Skeletal muscle tissue (tissue), 4 donors: Measurements from ENCODE around the gene FAM163A. TPM values are rescaled to one million over a fixed set of nuclear protein-coding genes. Genes with fewer than 3 reads are reported as not detected.
"Not testable (repeated sequence)": the region's sequence is repeated elsewhere in the genome, so short reads cannot be mapped to it uniquely, and the experiment has no call there.

ENCODE experiments used
- H3K27ac ChIP-seq: one replicate; pipeline ENCODE4 v1.7.0; 2013; ENCODE audit warnings: mild to moderate bottlenecking, low read depth, low read length, inconsistent platforms
- H3K27me3 ChIP-seq, 3 donors: one replicate each; pipeline ENCODE4 v1.7.0; 2013; ENCODE audit warnings: low read length in 3 of 3; ENCODE audit not compliant: control insufficient read depth in 3 of 3, insufficient read depth in 3 of 3
- H3K36me3 ChIP-seq, 3 donors: one replicate each; pipeline ENCODE4 v1.7.0; 2013; ENCODE audit warnings: low read length in 3 of 3; ENCODE audit not compliant: control insufficient read depth in 3 of 3, insufficient read depth in 3 of 3
- H3K4me1 ChIP-seq, 3 donors: one replicate each; pipeline ENCODE4 v1.7.0; 2013; ENCODE audit warnings: low read length in 3 of 3, mild to moderate bottlenecking in 3 of 3; ENCODE audit not compliant: control insufficient read depth in 3 of 3, insufficient read depth in 3 of 3
- H3K4me3 ChIP-seq, 3 donors: one replicate each; pipeline ENCODE4 v1.7.0; 2013; ENCODE audit warnings: low read length in 3 of 3
- H3K9ac ChIP-seq, 3 donors: one replicate each; pipeline ENCODE4 v1.7.0; 2013; ENCODE audit warnings: low read length in 3 of 3, mild to moderate bottlenecking in 3 of 3, moderate library complexity in 2 of 3, low read depth in 1 of 3
- H3K9me3 ChIP-seq, 3 donors: one replicate each; pipeline ENCODE4 v1.7.0; 2013; ENCODE audit warnings: low read length in 3 of 3; ENCODE audit not compliant: control insufficient read depth in 3 of 3
- total RNA-seq: library from RNA; depleted of rRNA; stranded (reverse); fragments of >200 nt; gene quantifications from one replicate; pipeline ENCODE4 v1.2.3, GENCODE V29; 2014
- donor health status: Osteomylitis.

FAM163A gene
- total RNA-seq, 1 donor from 2014 or later = under 0.01 TPM

DNA sequence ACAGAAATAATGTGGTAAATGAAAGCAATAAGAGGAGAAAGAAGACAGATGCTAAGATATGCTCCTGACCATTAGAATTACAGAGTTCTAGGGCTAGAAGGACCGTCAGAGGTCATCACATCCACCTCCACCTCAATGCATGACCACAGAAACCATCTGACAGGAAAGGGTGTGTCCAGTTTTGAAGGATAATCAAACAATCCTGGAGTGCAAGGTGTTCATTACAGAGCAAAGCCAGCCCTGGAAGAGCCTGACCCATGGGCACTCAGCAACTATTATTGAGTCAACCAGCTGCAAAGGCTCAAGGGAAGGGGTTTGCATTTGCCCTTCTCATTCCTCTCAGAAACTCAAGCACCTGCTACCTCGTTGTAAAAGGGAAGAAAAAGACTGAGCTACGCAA is 88.1 kb downstream of the FAM163A start:
- Histone ChIP-seq H3K27me3 (no peaks in the 10 kb centered on the region), H3K4me1 (no peaks in the 10 kb centered on the region), H3K9ac (no peak overlapping the region), H3K9me3 (no peaks in the 10 kb centered on the region), H3K4me3 (no peak overlapping the region), H3K27ac (no peak overlapping the region), H3K36me3 (peaks cover 0 to 6% (median 3%) of the 10 kb centered on the region in 3 donors)

GRCh38 chr1:179831852-179832699 is 89.0 kb downstream of the FAM163A start:
- Histone ChIP-seq H3K27ac (no peak overlapping the region), H3K36me3 (peaks cover 0 to 6% (median 3%) of the 10 kb centered on the region in 3 donors), H3K9ac (no peak overlapping the region), H3K27me3 (no peaks in the 10 kb centered on the region), H3K4me1 (no peaks in the 10 kb centered on the region), H3K9me3 (no peaks in the 10 kb centered on the region), H3K4me3 (no peak overlapping the region)

- not testable (repeated sequence) for H3K9ac ChIP-seq, H3K4me1 ChIP-seq, H3K4me3 ChIP-seq, H3K9me3 ChIP-seq, H3K36me3 ChIP-seq, H3K27ac ChIP-seq, H3K27me3 ChIP-seq
These were observed 93.8 kb downstream of the FAM163A start for GRCh38 chr1:179836686-179837445.

DNA sequence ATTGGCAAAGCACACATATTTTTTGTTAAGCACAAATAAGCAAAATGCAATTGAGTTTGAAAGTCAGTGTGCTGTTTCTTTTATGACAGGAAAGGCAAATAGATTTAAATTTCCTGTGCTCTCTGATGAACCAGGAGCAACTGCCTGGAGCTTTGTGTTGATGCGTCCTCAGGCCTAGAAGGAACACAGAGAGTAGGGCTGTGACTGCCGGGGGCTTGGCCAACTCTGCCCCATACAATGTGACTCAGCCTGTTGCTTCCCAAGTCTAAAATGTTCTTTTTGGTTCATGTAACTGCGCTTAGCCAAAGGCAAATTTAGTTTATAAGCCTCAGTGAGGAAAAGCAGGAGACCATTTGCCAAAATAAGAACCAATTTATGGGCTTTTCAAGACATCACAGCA is 97.0 kb downstream of the FAM163A start:
- H3K9me3 ChIP-seq = no peaks in the 10 kb centered on the region
- peaks cover 8 to 10% (median 8%) of the 10 kb centered on the region in 3 donors for H3K36me3 ChIP-seq
- H3K4me1 ChIP-seq = no peaks in the 10 kb centered on the region

DNA sequence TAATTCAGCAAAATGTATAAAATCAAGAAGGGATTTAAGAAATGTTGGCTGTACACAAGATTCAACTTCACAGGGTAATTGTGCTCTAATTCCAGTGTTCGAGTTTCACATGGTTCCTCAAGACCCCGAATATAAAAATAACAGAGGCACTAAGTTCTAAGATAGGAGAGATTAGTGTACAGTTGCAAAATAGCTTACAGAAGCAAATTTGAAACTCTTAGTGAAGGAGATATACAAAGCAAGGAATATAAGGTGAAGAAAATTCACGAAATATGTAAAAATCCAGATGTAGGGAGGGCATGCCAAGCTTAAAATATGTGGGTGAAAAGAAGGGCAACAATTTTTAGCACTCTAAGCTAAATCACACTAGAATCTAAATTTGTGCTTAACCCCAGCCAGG is 105.1 kb downstream of the FAM163A start:
- Histone ChIP-seq H3K9ac (no peak overlapping the region), H3K4me1 (no peaks in the 10 kb centered on the region), H3K27me3 (no peaks in the 10 kb centered on the region), H3K36me3 (peaks cover 20 to 53% (median 43%) of the 10 kb centered on the region in 3 donors), H3K4me3 (no peak overlapping the region), H3K27ac (no peak overlapping the region), H3K9me3 (no peaks in the 10 kb centered on the region)

More for the DNA sequence above, 97.0 kb downstream of the FAM163A start:
- Histone ChIP-seq H3K4me3 (no peak overlapping the region), H3K9ac (no peak overlapping the region), H3K27ac (no peak overlapping the region), H3K27me3 (no peaks in the 10 kb centered on the region)

DNA sequence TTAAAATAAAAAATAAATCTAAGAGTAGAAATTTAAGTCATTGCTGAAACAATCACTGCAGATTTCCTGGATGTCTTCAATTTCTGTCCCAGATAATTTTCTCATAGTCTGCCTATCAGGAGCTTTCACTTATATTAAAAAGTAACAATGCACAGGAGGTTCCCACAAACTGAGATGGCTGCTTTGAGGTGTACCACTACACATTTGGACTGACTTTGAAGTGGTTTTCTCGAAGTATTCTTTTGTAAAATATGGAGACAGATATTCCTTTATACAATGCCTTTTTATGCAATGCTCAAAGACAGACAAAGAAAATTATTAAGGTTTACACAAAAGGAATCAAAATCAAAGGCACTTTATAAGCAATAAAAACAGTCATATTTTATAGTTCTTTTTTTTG is 110.0 kb downstream of the FAM163A start:
- no peaks in the 10 kb centered on the region for H3K27me3 ChIP-seq
- H3K9me3 ChIP-seq = no peaks in the 10 kb centered on the region
- H3K4me3 ChIP-seq = no peak overlapping the region
- H3K9ac ChIP-seq = no peak overlapping the region
- no peak overlapping the region for H3K27ac ChIP-seq
- peaks cover 12 to 46% (median 38%) of the 10 kb centered on the region in 3 donors for H3K36me3 ChIP-seq
- no peaks in the 10 kb centered on the region for H3K4me1 ChIP-seq

DNA sequence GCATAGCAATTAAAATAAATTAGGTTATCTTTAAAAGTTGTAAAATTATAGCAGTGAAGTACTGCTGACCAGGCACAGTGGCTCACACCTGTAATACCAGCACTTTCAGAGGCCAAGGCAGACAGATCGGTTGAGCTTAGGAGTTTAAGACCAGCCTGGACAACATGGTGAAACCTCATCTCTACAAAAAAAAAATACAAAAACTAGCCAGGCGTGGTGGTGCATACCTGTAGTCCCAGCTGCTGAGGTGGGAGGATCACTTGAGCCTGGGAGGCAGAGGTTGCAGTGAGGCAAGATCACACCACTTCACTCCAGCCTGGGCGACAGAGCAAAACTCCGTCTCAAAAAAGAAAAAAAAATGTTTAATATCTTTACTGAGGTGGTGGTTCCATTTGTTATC is 112.7 kb downstream of the FAM163A start:
- peaks cover 5 to 24% (median 23%) of the 10 kb centered on the region in 3 donors for H3K36me3 ChIP-seq

DNA sequence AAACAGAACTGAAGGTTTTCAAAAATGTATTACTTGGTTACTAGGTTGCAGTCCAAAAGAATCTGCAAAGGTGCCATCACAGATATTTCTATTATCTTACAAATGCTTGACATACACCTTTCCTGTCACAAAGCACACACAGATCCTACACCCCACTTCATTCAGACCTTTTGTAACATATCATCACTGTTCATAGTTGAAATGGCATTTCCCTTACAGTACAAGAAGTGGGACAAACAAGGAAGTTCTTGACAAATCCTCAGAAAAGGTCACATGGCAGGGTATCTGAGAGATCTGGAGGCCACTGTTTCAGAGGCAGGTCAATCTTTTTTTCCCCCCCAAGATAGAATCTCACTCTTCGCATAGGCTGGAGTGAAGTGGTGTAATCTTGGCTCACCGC is 113.2 kb downstream of the FAM163A start:
- Histone ChIP-seq H3K36me3 (peaks cover 2 to 21% (median 20%) of the 10 kb centered on the region in 3 donors), H3K4me3 (no peak overlapping the region), H3K9me3 (no peaks in the 10 kb centered on the region), H3K27me3 (no peaks in the 10 kb centered on the region), H3K27ac (no peak overlapping the region), H3K4me1 (peaks cover 0 to 3% (median 0%) of the 10 kb centered on the region in 3 donors), H3K9ac (no peak overlapping the region)

More for the DNA sequence above, 112.7 kb downstream of the FAM163A start:
- H3K4me1 ChIP-seq, H3K9me3 ChIP-seq, H3K4me3 ChIP-seq, H3K27ac ChIP-seq, H3K27me3 ChIP-seq, H3K9ac ChIP-seq: not testable (repeated sequence)

DNA sequence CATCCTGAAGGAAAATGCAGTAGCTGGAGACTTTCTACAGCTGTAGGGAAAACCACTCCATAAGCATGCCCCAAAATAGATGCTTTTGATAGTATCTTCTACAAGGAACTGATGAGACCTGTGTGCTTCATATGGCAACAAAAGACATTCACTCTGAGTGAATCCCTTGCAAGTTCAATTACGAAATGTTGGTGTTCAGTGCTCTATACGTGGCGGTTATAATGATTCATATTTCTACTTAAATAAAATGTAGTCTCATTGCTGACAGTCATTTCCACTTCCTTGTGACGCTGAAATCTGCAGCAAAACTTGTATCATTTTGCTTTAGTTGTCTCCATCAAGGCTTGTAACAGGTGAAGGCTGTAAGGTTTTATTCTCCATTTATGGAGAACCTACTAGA is 113.9 kb downstream of the FAM163A start:
- H3K9me3 ChIP-seq = no peaks in the 10 kb centered on the region
- H3K9ac ChIP-seq = no peak overlapping the region
- H3K4me3 ChIP-seq = no peak overlapping the region
- peaks cover 2 to 21% (median 20%) of the 10 kb centered on the region in 3 donors for H3K36me3 ChIP-seq
- H3K27me3 ChIP-seq = no peaks in the 10 kb centered on the region
- H3K27ac ChIP-seq = no peak overlapping the region
- peaks cover 0 to 3% (median 0%) of the 10 kb centered on the region in 3 donors for H3K4me1 ChIP-seq

GRCh38 chr1:179860652-179861051 is 117.6 kb downstream of the FAM163A start:
- Histone ChIP-seq H3K4me3 (no peak overlapping the region), H3K36me3 (peaks cover 12 to 30% (median 24%) of the 10 kb centered on the region in 3 donors), H3K9ac (no peak overlapping the region), H3K27ac (no peak overlapping the region), H3K4me1 (peaks cover 0 to 3% (median 0%) of the 10 kb centered on the region in 3 donors), H3K9me3 (no peaks in the 10 kb centered on the region), H3K27me3 (no peaks in the 10 kb centered on the region)
